Right ventricle myocardium inferior (tissue), 1 donor: Measurements from ENCODE around the gene AKT1S1. TPM values are rescaled to one million over a fixed set of nuclear protein-coding genes. Genes with fewer than 3 reads are reported as not detected.
"Not testable (repeated sequence)": the region's sequence is repeated elsewhere in the genome, so short reads cannot be mapped to it uniquely, and the experiment has no call there.

Source experiments
- ATAC-seq: fragments of 200-7000 bp; cut with Tn5 transposase; one replicate; pipeline ENCODE4 v1.9.1; 2020; ENCODE audit warnings: mild to moderate bottlenecking, moderate library complexity
- DNase-seq: peaks from one replicate; pipeline ENCODE4 v3.0.0; 2021; ENCODE audit errors: missing footprints
- intact Hi-C: fragments of 100-400 bp; cut with DNase I; formaldehyde crosslinking; loops from one replicate; pipeline ENCODE4 v1.11.0; 2022
- microRNA-seq: library from miRNA; unstranded; fragments of <30 nt; microRNA quantifications from one replicate; pipeline ENCODE4 v1.2.0, GENCODE V29; 2020
- total RNA-seq: library from RNA; stranded (reverse); fragmentation: NEBNext Ultra II Directional; extraction: Animal tissue kit (Norgen Biotek cat#: 25700); gene quantifications from one replicate; pipeline ENCODE4 v1.2.1, GENCODE V29; 2021
- donor health status: DM: no; HTN: yes; CAD: no; lungs with severe emphysema.

The AKT1S1 gene
- total RNA-seq, 1 donor from 2014 or later, result 37.2 TPM

GRCh38 chr19:49831592-49831991 is 45.6 kb downstream of the AKT1S1 start:
- no peak for ATAC-seq
- no peak for DNase-seq
- intact Hi-C loops, result no loop called here

- DNase-seq, result no peak
- intact Hi-C loops, result no loop called here
Measured at GRCh38 chr19:49830766-49831165, 46.4 kb downstream of the AKT1S1 start.

GRCh38 chr19:49829721-49830120 is 47.4 kb downstream of the AKT1S1 start:
- DNase-seq, result no peak
- intact Hi-C loops, result no loop called here
- ATAC-seq, result no peak

More at GRCh38 chr19:49830766-49831165, 46.4 kb downstream of the AKT1S1 start:
- no peak for ATAC-seq

GRCh38 chr19:49829200-49829599 is 48.0 kb downstream of the AKT1S1 start:
- ATAC-seq, result no peak

GRCh38 chr19:49827034-49827433 is 50.1 kb downstream of the AKT1S1 start:
- DNase-seq, result no peak
- intact Hi-C loops, result no loop called here
- no peak for ATAC-seq

More at GRCh38 chr19:49829200-49829599, 48.0 kb downstream of the AKT1S1 start:
- no peak for DNase-seq
- intact Hi-C loops, result no loop called here

- intact Hi-C loops, result loop anchor here (2.0 kb wide), 1 partner anchor 14 kb away; no protein-coding TSS in a partner anchor
- ATAC-seq (no peak), DNase-seq (no peak)
Measured at GRCh38 chr19:49824662-49825061, 52.5 kb downstream of the AKT1S1 start.

GRCh38 chr19:49823472-49823871 is 53.7 kb downstream of the AKT1S1 start:
- intact Hi-C loops, result no loop called here
- DNase-seq (no peak), ATAC-seq (no peak)

- intact Hi-C loops, result no loop called here
- ATAC-seq (peak; percentile 18), DNase-seq (no peak)
Measured at GRCh38 chr19:49820125-49820524, 57.0 kb downstream of the AKT1S1 start.

- DNase-seq, intact Hi-C loops, ATAC-seq: not testable (repeated sequence)
Measured at GRCh38 chr19:49819452-49820115, 57.6 kb downstream of the AKT1S1 start.

Small RNA genes lying within 50 kb of the gene (microRNA-seq; reads per million reads assigned to microRNA genes)
- gene MIR4749 (not detected), gene MIR4750 (not detected), gene MIR6800 (not detected)

Other genes starting within 250 kb of the AKT1S1 start
- gene RRAS, start 237.2 kb downstream of the AKT1S1 start, total RNA-seq, result 120 TPM
- gene SCAF1, start 235.1 kb downstream of the AKT1S1 start, total RNA-seq, result 42.5 TPM
- gene IRF3, start 211.5 kb downstream of the AKT1S1 start, total RNA-seq, result 36.4 TPM
- 10.6 TPM for gene BCL2L12, start 211.4 kb downstream of the AKT1S1 start, total RNA-seq
- gene PRMT1, start 200.1 kb downstream of the AKT1S1 start, total RNA-seq, result 122 TPM
- 0.84 TPM for gene ADM5, start 187.8 kb downstream of the AKT1S1 start, total RNA-seq
- gene CPT1C, start 186.2 kb downstream of the AKT1S1 start, total RNA-seq, result 2.9 TPM
- gene TSKS, start 114.0 kb downstream of the AKT1S1 start, total RNA-seq, result 0.57 TPM
- 76.4 TPM for gene AP2A1, start 110.4 kb downstream of the AKT1S1 start, total RNA-seq
- gene FUZ, start 64.1 kb downstream of the AKT1S1 start, total RNA-seq, result 21.0 TPM
- 70.4 TPM for gene MED25, start 59.1 kb downstream of the AKT1S1 start, total RNA-seq
- 122 TPM for gene PTOV1, start 26.2 kb downstream of the AKT1S1 start, total RNA-seq
- 36.9 TPM for gene PNKP, start 9.8 kb downstream of the AKT1S1 start, total RNA-seq
- gene TBC1D17, start 347 bp upstream of the AKT1S1 start, total RNA-seq, result 44.9 TPM
- gene IL4I1, start 19.5 kb upstream of the AKT1S1 start, total RNA-seq, result 0.30 TPM
- gene ATF5, start 51.9 kb upstream of the AKT1S1 start, total RNA-seq, result 10.4 TPM
- gene NUP62, start 52.1 kb upstream of the AKT1S1 start, total RNA-seq, result 30.4 TPM
- gene SIGLEC11, start 83.8 kb upstream of the AKT1S1 start, total RNA-seq, result 0.60 TPM
- gene VRK3, start 148.0 kb upstream of the AKT1S1 start, total RNA-seq, result 22.9 TPM
- gene ZNF473, start 148.7 kb upstream of the AKT1S1 start, total RNA-seq, result 3.2 TPM